D721Med (cell line): ENCODE results near the gene VPS13A.

Source experiments
- DNase-seq: peaks from one replicate; pipeline ENCODE4 v3.0.0; 2011; ENCODE audit warnings: low spot score; ENCODE audit not compliant: insufficient read length
- FAIRE-seq: peaks from 2 replicates; lab custom pipeline; 2011; peaks lifted over from hg19 to GRCh38; lab: Jason Lieb, UNC
- TF ChIP-seq, protein P1 (sequence below): IDR thresholded peaks from 2 replicates; pipeline ENCODE4 v1.5.1; 2012; ENCODE audit warnings: mild to moderate bottlenecking, control low read depth; ENCODE audit not compliant: insufficient read depth; ENCODE audit errors: missing control alignments

Gene VPS13A

DNA sequence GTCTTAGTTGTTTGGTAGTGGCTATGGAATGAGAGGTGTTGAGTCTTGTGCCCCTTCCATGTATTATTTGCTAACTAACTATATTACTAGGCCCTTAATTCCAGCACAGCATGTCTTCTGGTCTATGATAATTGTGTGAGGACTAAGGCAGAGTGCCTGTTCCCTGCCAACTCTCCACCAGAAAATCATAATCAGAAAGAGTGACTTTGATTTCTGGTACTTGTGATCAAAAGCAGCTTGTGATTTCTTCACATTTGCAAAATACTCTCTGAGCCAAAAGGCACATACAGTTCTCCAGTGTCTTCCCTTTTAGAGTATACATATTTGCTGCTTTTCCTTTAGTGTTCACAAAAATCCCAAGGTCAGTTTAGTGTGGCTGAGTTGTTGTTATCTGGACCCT lies 240.9 kb downstream of the VPS13A start:
- no peak for FAIRE-seq
- no peak for DNase-seq
- TF ChIP-seq, protein P1, sequence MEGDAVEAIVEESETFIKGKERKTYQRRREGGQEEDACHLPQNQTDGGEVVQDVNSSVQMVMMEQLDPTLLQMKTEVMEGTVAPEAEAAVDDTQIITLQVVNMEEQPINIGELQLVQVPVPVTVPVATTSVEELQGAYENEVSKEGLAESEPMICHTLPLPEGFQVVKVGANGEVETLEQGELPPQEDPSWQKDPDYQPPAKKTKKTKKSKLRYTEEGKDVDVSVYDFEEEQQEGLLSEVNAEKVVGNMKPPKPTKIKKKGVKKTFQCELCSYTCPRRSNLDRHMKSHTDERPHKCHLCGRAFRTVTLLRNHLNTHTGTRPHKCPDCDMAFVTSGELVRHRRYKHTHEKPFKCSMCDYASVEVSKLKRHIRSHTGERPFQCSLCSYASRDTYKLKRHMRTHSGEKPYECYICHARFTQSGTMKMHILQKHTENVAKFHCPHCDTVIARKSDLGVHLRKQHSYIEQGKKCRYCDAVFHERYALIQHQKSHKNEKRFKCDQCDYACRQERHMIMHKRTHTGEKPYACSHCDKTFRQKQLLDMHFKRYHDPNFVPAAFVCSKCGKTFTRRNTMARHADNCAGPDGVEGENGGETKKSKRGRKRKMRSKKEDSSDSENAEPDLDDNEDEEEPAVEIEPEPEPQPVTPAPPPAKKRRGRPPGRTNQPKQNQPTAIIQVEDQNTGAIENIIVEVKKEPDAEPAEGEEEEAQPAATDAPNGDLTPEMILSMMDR, result no peak

DNA sequence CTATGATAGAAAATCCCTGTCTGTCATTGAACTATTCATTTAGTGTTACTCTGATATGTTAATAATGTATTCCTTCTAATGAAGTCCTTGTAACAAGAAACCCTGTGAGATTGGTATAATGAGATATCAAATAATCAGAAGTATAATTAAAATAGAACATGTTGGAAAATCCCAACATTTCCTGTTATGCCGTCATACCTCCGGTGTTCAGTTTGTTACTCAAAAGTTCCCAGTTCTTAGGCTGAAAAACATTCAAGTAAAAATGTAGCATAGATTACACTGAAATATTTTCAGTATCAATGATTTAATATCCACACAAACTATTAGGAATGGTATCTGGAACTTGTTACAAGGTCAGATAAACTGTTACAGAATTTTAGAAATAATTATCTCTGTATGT lies 243.3 kb downstream of the VPS13A start:
- no peak for FAIRE-seq
- DNase-seq, result no peak
- TF ChIP-seq, protein P1, result no peak

DNA sequence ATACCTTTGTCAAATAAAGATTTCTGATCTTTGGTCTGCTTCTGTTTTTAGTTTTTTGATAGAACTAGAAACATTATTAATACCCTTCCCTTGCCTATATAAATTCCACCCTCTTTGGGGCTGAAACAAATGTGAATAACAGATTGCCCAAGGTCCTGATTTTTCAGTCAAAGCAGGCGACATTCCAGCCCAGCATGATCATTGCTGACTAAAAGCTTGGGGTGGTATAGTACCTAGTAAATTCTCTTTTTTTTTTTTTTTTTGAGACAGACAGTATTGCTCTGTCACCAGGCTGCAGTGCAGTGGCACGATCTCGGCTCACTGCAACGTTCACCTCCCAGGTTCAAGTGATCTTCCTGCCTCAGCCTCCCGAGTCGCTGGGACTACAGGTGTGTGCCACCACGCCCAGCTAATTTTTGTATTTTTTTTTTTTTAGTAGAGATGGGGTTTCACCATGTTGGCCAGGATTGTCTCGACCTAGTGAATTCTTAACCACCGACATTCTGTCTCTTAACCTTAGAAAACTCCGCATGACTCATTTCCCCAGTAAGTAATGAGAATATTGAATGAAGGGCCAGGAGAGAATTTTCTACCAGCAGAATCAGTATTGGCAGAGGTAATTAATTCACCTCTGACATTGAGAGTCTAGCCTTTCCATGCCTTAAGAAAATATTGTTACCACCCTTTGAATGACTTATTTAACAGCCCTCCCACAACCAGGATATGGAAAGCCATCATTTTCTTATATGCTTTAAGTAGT lies 244.4 kb downstream of the VPS13A start:
- TF ChIP-seq, protein P1, result no peak
- DNase-seq (no peak), FAIRE-seq (no peak)

DNA sequence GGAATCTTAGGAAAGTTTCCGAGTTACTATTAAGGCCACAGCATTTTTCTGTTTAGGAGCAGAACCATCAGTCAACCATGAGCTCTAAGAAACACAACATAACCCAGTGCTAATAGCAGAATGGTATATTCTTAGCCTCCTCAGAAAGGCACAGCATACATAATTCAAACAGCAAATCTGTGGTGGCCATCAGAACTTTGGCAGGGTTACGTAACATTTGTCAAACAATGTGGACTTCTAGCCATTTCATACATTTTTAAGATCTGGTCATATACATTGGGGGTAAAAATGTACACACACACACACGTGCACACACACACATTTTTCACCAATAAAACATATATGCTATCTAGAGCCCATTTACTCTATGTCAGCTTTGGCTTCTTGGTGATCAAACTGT lies 245.6 kb downstream of the VPS13A start:
- DNase-seq (no peak), FAIRE-seq (no peak)
- TF ChIP-seq, protein P1, result no peak

DNA sequence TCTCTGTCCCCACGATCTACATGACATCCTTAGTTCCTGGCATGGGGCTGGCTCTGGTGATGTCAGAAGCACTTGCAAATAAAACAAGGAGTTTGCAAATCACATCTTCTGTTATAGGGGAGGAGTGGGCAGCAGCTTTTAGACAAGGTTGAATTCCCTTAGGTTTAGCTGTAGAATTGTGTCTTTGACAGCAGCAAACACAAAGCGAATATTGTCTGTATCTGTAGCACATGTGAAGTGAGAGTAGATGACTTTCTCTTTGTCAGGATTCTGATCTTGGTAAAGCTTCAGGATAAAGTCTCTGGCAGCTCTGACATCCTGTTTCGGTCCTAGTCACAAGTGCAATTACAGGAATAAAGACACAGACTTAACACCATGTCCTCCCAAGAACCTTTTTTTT lies 246.5 kb downstream of the VPS13A start:
- FAIRE-seq (no peak), DNase-seq (no peak)
- TF ChIP-seq, protein P1, result no peak

DNA sequence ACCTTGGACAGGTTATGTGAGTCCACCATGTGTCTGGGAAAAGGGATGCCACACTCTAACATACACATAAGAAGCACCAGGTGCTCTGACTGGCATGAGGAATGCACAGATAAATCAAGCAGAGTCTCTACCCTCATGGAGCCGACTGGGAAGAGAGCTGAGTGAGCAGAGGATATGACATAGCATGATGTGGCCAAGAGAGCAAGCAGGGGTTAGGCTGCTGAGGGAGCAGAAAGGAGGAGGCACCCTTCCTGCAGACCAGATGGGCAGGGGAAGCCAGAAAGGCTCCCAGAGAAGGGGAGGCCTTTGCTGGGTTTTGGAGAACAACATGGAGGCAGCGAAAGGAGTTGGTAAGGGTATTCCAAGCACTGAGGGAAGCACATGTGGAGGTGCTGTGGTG lies 247.7 kb downstream of the VPS13A start:
- TF ChIP-seq, protein P1, result no peak
- FAIRE-seq, result no peak
- no peak for DNase-seq

DNA sequence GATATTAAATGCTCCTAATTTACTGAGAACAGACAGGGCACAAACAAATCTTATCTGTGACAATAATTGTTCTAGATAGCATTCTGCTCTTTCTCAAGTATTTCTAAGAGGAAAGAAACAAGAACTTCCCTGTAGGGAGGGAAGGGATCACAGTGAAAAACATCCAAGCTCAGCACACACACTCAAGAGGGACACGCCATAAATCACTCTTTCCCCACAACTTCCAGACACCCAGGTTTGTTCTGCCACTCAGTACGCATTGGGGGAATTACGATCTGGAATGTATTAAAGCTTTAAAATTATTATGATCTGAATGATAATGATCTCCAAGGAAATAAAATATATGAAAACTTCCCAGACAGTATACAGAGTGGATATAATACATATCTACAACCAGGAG lies 249.4 kb downstream of the VPS13A start:
- FAIRE-seq (no peak), DNase-seq (no peak)
- TF ChIP-seq, protein P1, result no peak
